GM23338 (cell line): ENCODE data around the gene MIF. TPM values are rescaled to one million over a fixed set of nuclear protein-coding genes. Genes with fewer than 3 reads are reported as not detected.

Experiments
- ATAC-seq: fragments of 200-7000 bp; cut with Tn5 transposase; 3 replicates; pipeline ENCODE4 v1.9.1; 2020
- DNase-seq: peaks from one replicate; pipeline ENCODE4 v3.0.0-alpha.2; 2015; ENCODE audit warnings: low spot score
- H2AFZ ChIP-seq: fragments of 200-600 bp; sonication (generic); 2 replicates; pipeline ENCODE4 v1.8.0; 2016; ENCODE audit warnings: antibody characterized with exemption, mild to moderate bottlenecking, moderate library complexity
- H3F3A ChIP-seq: fragments of 200-600 bp; sonication (generic); replicated peaks from 2 replicates; pipeline ENCODE4 v1.8.0; 2017; ENCODE audit warnings: antibody characterized with exemption, mixed run types, low read depth
- H3K27ac ChIP-seq: fragments of 200-600 bp; sonication (generic); 2 replicates; pipeline ENCODE4 v1.6.1; 2016; ENCODE audit warnings: low read depth
- H3K27me3 ChIP-seq: fragments of 200-600 bp; sonication (generic); 2 replicates; pipeline ENCODE4 v1.8.0; 2016; ENCODE audit warnings: mild to moderate bottlenecking, mixed run types, moderate library complexity; ENCODE audit not compliant: insufficient read depth
- H3K36me3 ChIP-seq: fragments of 200-600 bp; sonication (generic); 2 replicates; pipeline ENCODE4 v1.8.0; 2016; ENCODE audit warnings: mild to moderate bottlenecking; ENCODE audit not compliant: insufficient read depth
- H3K4me1 ChIP-seq: fragments of 200-600 bp; sonication (generic); 2 replicates; pipeline ENCODE4 v1.8.0; 2016; ENCODE audit warnings: mild to moderate bottlenecking, moderate library complexity; ENCODE audit not compliant: insufficient read depth
- H3K4me2 ChIP-seq: fragments of 200-600 bp; sonication (generic); 2 replicates; pipeline ENCODE4 v1.7.1; 2017; ENCODE audit warnings: mixed run types
- H3K4me3 ChIP-seq: fragments of 200-600 bp; sonication (generic); 2 replicates; pipeline ENCODE4 v1.6.1; 2016; ENCODE audit warnings: mixed run types
- H3K79me2 ChIP-seq: fragments of 200-600 bp; sonication (generic); replicated peaks from 2 replicates; pipeline ENCODE4 v1.8.0; 2017; ENCODE audit warnings: mild to moderate bottlenecking; ENCODE audit not compliant: insufficient read depth
- H3K9me2 ChIP-seq: fragments of 200-600 bp; sonication (generic); 2 replicates; pipeline ENCODE4 v1.8.0; 2017; ENCODE audit not compliant: insufficient read depth
- H4K20me1 ChIP-seq: fragments of 200-600 bp; sonication (generic); replicated peaks from 2 replicates; pipeline ENCODE4 v1.8.0; 2017; ENCODE audit warnings: mild to moderate bottlenecking; ENCODE audit not compliant: insufficient read depth
- H3K27ac Mint-ChIP-seq: 2 replicates; pipeline ENCODE4 v1.8.0; 2020; ENCODE audit warnings: inconsistent platforms, mild to moderate bottlenecking, moderate library complexity, mixed read lengths
- H3K27me3 Mint-ChIP-seq: 3 replicates; pipeline ENCODE4 v1.8.0; 2022; ENCODE audit warnings: low read depth, mild to moderate bottlenecking, moderate library complexity, mixed read lengths, inconsistent platforms; ENCODE audit not compliant: insufficient read depth, poor library complexity
- H3K36me3 Mint-ChIP-seq: 3 replicates; pipeline ENCODE4 v1.8.0; 2021; ENCODE audit warnings: low read depth, mild to moderate bottlenecking, inconsistent platforms, moderate library complexity, mixed read lengths
- H3K4me1 Mint-ChIP-seq: 3 replicates; pipeline ENCODE4 v1.8.0; 2020; ENCODE audit warnings: mild to moderate bottlenecking, inconsistent platforms, mixed read lengths
- H3K4me3 Mint-ChIP-seq: 3 replicates; pipeline ENCODE4 v1.8.0; 2021; ENCODE audit warnings: moderate library complexity, mild to moderate bottlenecking, inconsistent platforms, mixed read lengths
- H3K9me3 Mint-ChIP-seq: 3 replicates; pipeline ENCODE4 v1.8.0; 2020; ENCODE audit warnings: moderate library complexity, mild to moderate bottlenecking, inconsistent platforms, mixed read lengths
- CREB1 ChIP-seq: fragments of 250-450 bp; sonication (Bioruptor Pico); IDR thresholded peaks from 2 replicates; pipeline ENCODE4 v1.5.0; 2020; ENCODE audit warnings: low read depth, mild to moderate bottlenecking, moderate library complexity
- EZH2 ChIP-seq: fragments of 200-600 bp; sonication (generic); IDR thresholded peaks from one replicate; pipeline ENCODE4 v1.8.0; 2017; ENCODE audit warnings: antibody characterized with exemption, mild to moderate bottlenecking, low read depth; ENCODE audit not compliant: unreplicated experiment
- EZH2phosphoT487 ChIP-seq: fragments of 200-600 bp; sonication (generic); IDR thresholded peaks from one replicate; pipeline ENCODE4 v1.8.1; 2018; ENCODE audit warnings: antibody characterized with exemption; ENCODE audit not compliant: unreplicated experiment
- JUNB ChIP-seq: IDR thresholded peaks from one replicate; pipeline ENCODE4 v1.6.1; 2016; ENCODE audit warnings: antibody characterized with exemption; ENCODE audit not compliant: unreplicated experiment
- NANOG ChIP-seq: IDR thresholded peaks from 2 replicates; pipeline ENCODE4 v1.6.1; 2016; ENCODE audit warnings: antibody characterized with exemption, borderline replicate concordance
- POLR2AphosphoS5 ChIP-seq: IDR thresholded peaks from 2 replicates; pipeline ENCODE4 v1.6.1; 2016; ENCODE audit warnings: antibody characterized with exemption, low read depth
- ZNF114 ChIP-seq: fragments of 250-450 bp; sonication (Bioruptor Pico); IDR thresholded peaks from 2 replicates; pipeline ENCODE4 v1.5.0; 2020; ENCODE audit warnings: mild to moderate bottlenecking, moderate library complexity
- ZNF331 ChIP-seq: fragments of 250-450 bp; sonication (Bioruptor Pico); IDR thresholded peaks from 2 replicates; pipeline ENCODE4 v1.5.0; 2020; ENCODE audit warnings: low read depth, mild to moderate bottlenecking, moderate library complexity
- polyA plus RNA-seq: library from polyadenylated mRNA; unstranded; fragments of >200 nt; fragmentation: Nextera tagmentation; extraction: Ambion mirVana; gene quantifications from 2 replicates; pipeline ENCODE4 v1.2.1, GENCODE V29; 2016
- total RNA-seq: library from RNA; depleted of rRNA; stranded (reverse); fragments of >200 nt; shearing (Covaris generic); gene quantifications from 2 replicates; pipeline ENCODE4 v1.2.3, GENCODE V29; 2014
- TF ChIP-seq, protein P1 (sequence below), 2 experiments: fragments of 200-600 bp in 1 of 2; sonication (generic) in 1 of 2; conservative IDR thresholded peaks; 2 replicates each; pipeline versions ENCODE4 v1.5.1 to v1.6.1; 2016 to 2017; ENCODE audit warnings: antibody characterized with exemption in 2 of 2, low read depth in 2 of 2, mild to moderate bottlenecking in 2 of 2, moderate library complexity in 1 of 2
- TF ChIP-seq, protein P2 (sequence below): IDR thresholded peaks from 2 replicates; pipeline ENCODE4 v1.6.1; 2016; ENCODE audit warnings: antibody characterized with exemption

Gene MIF
- total and polyA plus RNA-seq, 2 experiments from 2014 or later: 800 to 5,205 TPM

DNA sequence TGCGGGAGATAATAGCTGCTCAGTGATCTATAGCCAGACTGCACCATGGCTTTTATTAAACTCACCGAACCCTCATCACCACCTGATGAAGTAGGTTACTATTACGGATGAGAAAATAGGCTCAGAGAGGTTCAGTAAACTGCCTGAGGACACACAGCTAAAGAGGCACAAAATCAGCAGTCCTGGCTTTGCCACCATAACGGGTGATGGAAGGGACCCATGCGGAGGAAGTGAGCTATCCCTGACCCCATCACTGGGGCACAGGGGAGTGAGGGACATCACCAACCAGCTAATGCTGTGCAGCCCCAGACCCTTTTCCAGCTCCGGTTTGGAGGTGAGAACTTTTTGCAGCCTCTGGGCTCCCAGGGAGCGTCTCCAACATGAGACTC is 48.1 kb upstream of the MIF start:
- Histone ChIP-seq H2AFZ (peak overlapping the region; percentile 92), H3K79me2 (no peaks in the 10 kb centered on the region), H3K36me3 (no peaks in the 10 kb centered on the region), H4K20me1 (no peaks in the 10 kb centered on the region), H3F3A (peaks cover 15% of the 10 kb centered on the region; the same call in 1 of the 2 replicates), H3K27ac (no peak overlapping the region), H3K27me3 (no peaks in the 10 kb centered on the region), H3K4me1 (peaks cover 34% of the 10 kb centered on the region), H3K4me2 (0 out of 2 replicates have a peak overlapping the region, but pooled peaks have one; percentile 20), H3K9me2 (no peaks in the 10 kb centered on the region), H3K4me3 (no peak overlapping the region)
- no peak overlapping the region for H3K27ac Mint-ChIP-seq
- no peaks in the 10 kb centered on the region for H3K36me3 Mint-ChIP-seq
- peaks cover 33% of the 10 kb centered on the region for H3K27me3 Mint-ChIP-seq
- no peak for TF ChIP-seq JUNB
- no peak for TF ChIP-seq ZNF331 (CRISPR knock-in tag)
- TF ChIP-seq POLR2AphosphoS5: no peak
- TF ChIP-seq, protein P1, sequence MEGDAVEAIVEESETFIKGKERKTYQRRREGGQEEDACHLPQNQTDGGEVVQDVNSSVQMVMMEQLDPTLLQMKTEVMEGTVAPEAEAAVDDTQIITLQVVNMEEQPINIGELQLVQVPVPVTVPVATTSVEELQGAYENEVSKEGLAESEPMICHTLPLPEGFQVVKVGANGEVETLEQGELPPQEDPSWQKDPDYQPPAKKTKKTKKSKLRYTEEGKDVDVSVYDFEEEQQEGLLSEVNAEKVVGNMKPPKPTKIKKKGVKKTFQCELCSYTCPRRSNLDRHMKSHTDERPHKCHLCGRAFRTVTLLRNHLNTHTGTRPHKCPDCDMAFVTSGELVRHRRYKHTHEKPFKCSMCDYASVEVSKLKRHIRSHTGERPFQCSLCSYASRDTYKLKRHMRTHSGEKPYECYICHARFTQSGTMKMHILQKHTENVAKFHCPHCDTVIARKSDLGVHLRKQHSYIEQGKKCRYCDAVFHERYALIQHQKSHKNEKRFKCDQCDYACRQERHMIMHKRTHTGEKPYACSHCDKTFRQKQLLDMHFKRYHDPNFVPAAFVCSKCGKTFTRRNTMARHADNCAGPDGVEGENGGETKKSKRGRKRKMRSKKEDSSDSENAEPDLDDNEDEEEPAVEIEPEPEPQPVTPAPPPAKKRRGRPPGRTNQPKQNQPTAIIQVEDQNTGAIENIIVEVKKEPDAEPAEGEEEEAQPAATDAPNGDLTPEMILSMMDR (conservative IDR thresholded peaks at IDR 0.05; ENCODE audit: low read depth in 2 of 2): no peak
- no peak for TF ChIP-seq CREB1 (CRISPR knock-in tag)
- no peak for TF ChIP-seq NANOG
- TF ChIP-seq ZNF114 (CRISPR knock-in tag): no peak
- TF ChIP-seq, protein P2, sequence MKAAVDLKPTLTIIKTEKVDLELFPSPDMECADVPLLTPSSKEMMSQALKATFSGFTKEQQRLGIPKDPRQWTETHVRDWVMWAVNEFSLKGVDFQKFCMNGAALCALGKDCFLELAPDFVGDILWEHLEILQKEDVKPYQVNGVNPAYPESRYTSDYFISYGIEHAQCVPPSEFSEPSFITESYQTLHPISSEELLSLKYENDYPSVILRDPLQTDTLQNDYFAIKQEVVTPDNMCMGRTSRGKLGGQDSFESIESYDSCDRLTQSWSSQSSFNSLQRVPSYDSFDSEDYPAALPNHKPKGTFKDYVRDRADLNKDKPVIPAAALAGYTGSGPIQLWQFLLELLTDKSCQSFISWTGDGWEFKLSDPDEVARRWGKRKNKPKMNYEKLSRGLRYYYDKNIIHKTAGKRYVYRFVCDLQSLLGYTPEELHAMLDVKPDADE: no peak
- no peaks in the 10 kb centered on the region for H3K9me3 Mint-ChIP-seq
- ATAC-seq (no peak), DNase-seq (no peak)
- no peak overlapping the region for H3K4me3 Mint-ChIP-seq
- H3K4me1 Mint-ChIP-seq: peaks cover 37% of the 10 kb centered on the region

DNA sequence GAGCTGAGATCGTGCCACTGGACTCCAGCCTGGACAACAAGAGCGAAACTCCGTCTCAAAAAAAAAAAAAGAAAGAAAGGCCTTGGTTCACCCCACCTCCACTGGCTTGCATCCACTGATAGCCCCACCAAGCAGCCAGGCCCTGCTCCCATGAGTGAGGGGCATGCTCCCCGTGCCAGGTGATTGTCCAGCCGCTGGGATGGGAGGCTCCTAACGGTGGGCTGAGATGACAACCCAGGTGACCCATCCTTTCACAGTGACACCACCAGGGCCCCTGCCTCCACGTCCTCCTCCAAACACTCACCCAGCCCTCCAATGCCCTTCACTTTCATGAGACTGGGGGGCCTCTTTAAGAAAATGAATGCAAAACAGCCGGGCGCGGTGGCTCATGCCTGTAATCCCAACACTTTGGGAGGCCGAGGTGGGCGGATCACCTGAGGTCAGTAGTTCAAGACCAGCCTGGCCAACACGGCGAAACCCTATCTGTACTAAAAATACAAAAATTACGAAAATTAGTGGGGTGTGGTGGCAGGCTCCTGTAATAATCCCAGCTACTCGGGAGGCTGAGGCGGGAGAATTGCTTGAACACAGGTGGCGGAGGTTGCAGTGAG is 46.8 kb upstream of the MIF start:
- Histone ChIP-seq H3K4me1 (peaks cover 28% of the 10 kb centered on the region), H3F3A (peaks cover 15% of the 10 kb centered on the region; the same call in 1 of the 2 replicates), H3K79me2 (no peaks in the 10 kb centered on the region), H3K4me2 (peak overlapping the region; percentile 67), H4K20me1 (no peaks in the 10 kb centered on the region), H3K4me3 (no peak overlapping the region), H2AFZ (no peak overlapping the region), H3K36me3 (no peaks in the 10 kb centered on the region), H3K27ac (no peak overlapping the region), H3K9me2 (no peaks in the 10 kb centered on the region), H3K27me3 (no peaks in the 10 kb centered on the region)
- TF ChIP-seq POLR2AphosphoS5 (no peak), EZH2 (no peak), EZH2phosphoT487 (no peak)
- 0 out of 3 replicates have a peak overlapping the region, but pooled peaks have one; percentile 26 for H3K4me3 Mint-ChIP-seq
- no peak for DNase-seq
- no peak for ATAC-seq
- H3K4me1 Mint-ChIP-seq: peaks cover 32% of the 10 kb centered on the region
- no peaks in the 10 kb centered on the region for H3K36me3 Mint-ChIP-seq
- H3K27ac Mint-ChIP-seq: no peak overlapping the region
- peaks cover 37% of the 10 kb centered on the region for H3K27me3 Mint-ChIP-seq
- no peaks in the 10 kb centered on the region for H3K9me3 Mint-ChIP-seq
